Esophagus muscularis mucosa (tissue), 4 donors: Measurements from ENCODE around the gene NPAS4. TPM values are rescaled to one million over a fixed set of nuclear protein-coding genes. Genes with fewer than 3 reads are reported as not detected.
"Not testable (repeated sequence)": the region's sequence is repeated elsewhere in the genome, so short reads cannot be mapped to it uniquely, and the experiment has no call there.

Experiments
- DNase-seq: peaks from one replicate; pipeline ENCODE4 v3.0.0-alpha.2; 2017; ENCODE audit errors: extremely low spot score
- H3K27ac ChIP-seq, 4 donors: fragments of 200-600 bp; sonication (generic); replicated peaks in 1 of 4; 1 replicate in 3 of 4; 2 replicates in 1 of 4; pipeline ENCODE4 v1.5.1; 2016 to 2019; ENCODE audit warnings: mild to moderate bottlenecking in 1 of 4
- H3K27me3 ChIP-seq, 4 donors: fragments of 200-600 bp; sonication (generic); one replicate each; pipeline versions ENCODE4 v1.5.1 to v1.6.0; 2016 to 2019
- H3K36me3 ChIP-seq, 4 donors: fragments of 200-600 bp; sonication (generic); one replicate each; pipeline ENCODE4 v1.5.1; 2016 to 2019
- H3K4me1 ChIP-seq, 4 donors: fragments of 200-600 bp; sonication (generic); one replicate each; pipeline ENCODE4 v1.5.1; 2016 to 2019
- H3K4me3 ChIP-seq, 4 donors: fragments of 200-600 bp; sonication (generic); 1 replicate in 2 of 4; 2 replicates in 2 of 4; pipeline ENCODE4 v1.5.1; 2016 to 2019; ENCODE audit warnings: mild to moderate bottlenecking in 4 of 4, moderate library complexity in 1 of 4
- H3K9me3 ChIP-seq, 4 donors: fragments of 200-600 bp; sonication (generic); 1 replicate in 3 of 4; 2 replicates in 1 of 4; pipeline ENCODE4 v1.5.1; 2016 to 2019
- CTCF ChIP-seq, 3 experiments: fragments of 200-600 bp in 2 of 3; fragments of 450-650 bp in 1 of 3; sonication (generic) in 2 of 3; IDR thresholded peaks; one replicate each; pipeline ENCODE4 v1.5.1; 2017 to 2019; ENCODE audit warnings: antibody characterized with exemption in 3 of 3, mild to moderate bottlenecking in 2 of 3, moderate library complexity in 1 of 3
- EP300 ChIP-seq: sonication (generic); formaldehyde crosslinking; IDR thresholded peaks from one replicate; pipeline ENCODE4 v1.6.1; 2017; ENCODE audit warnings: antibody characterized with exemption
- POLR2A ChIP-seq: fragments of 450-650 bp; IDR thresholded peaks from one replicate; pipeline ENCODE4 v1.6.1; 2017; ENCODE audit warnings: antibody characterized with exemption, moderate library complexity, mild to moderate bottlenecking, low read depth
- POLR2AphosphoS5 ChIP-seq, 2 donors: sonication (generic); formaldehyde crosslinking; IDR thresholded peaks; one replicate each; pipeline ENCODE4 v1.6.1; 2017; ENCODE audit warnings: antibody characterized with exemption in 2 of 2
- WGBS: methylation state at CpG from one replicate; pipeline ENCODE4 v1.1.5; 2018; 5-methylcytosine and 5-hydroxymethylcytosine counted together
- intact Hi-C: fragments of 100-400 bp; cut with DNase I; formaldehyde crosslinking; loops from one replicate; pipeline ENCODE4 v1.15.1; 2023
- total RNA-seq, 4 donors: library from RNA; depleted of rRNA; stranded (reverse); fragments of >200 nt; gene quantifications; one replicate each; pipeline versions ENCODE4 v1.1.0 to v1.2.1, GENCODE V29; 2016

NPAS4 gene
- total RNA-seq, 4 donors from 2014 or later = 1.2 to 2.9 (median 1.5) TPM

- Histone ChIP-seq H3K27ac (no peak overlapping the region), H3K4me3 (no peak overlapping the region), H3K36me3 (no peaks in the 10 kb centered on the region), H3K27me3 (no peaks in the 10 kb centered on the region), H3K9me3 (peaks cover 0 to 7% (median 0%) of the 10 kb centered on the region in 4 donors), H3K4me1 (peaks cover 8 to 27% (median 20%) of the 10 kb centered on the region in 4 donors)
- no peak for TF ChIP-seq POLR2A
- no peak for TF ChIP-seq EP300
- no peak for TF ChIP-seq POLR2AphosphoS5 (IDR thresholded peaks at IDR 0.05)
- TF ChIP-seq CTCF (IDR thresholded peaks at IDR 0.05) = no peak
- no peak for DNase-seq
- intact Hi-C loops = no loop called here
- WGBS = 95% methylated on average over 3 of the region's 3 CpGs
These were observed 42.1 kb downstream of the NPAS4 start for GRCh38 chr11:66462911-66463310.

DNA sequence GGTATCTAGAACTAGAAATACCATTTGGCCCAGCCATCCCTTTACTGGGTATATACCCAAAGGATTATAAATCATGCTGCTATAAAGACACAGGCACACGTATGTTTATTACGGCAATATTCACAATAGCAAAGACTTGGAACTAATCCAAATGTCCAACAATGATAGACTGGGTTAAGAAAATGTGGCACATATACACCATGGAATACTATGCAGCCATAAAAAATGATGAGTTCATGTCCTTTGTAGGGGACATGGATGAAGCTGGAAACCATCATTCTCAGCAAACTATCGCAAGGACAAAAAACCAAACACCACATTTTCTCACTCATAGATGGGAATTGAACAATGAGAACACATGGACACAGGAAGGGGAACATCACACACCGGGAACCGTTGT is 43.3 kb downstream of the NPAS4 start:
- H3K9me3 ChIP-seq, H3K36me3 ChIP-seq, H3K27me3 ChIP-seq, H3K4me3 ChIP-seq, H3K27ac ChIP-seq, DNase-seq, intact Hi-C loops: not testable (repeated sequence)
- WGBS = 91% methylated on average over 5 of the region's 5 CpGs
- peaks cover 10 to 36% (median 27%) of the 10 kb centered on the region in 4 donors for H3K4me1 ChIP-seq

DNA sequence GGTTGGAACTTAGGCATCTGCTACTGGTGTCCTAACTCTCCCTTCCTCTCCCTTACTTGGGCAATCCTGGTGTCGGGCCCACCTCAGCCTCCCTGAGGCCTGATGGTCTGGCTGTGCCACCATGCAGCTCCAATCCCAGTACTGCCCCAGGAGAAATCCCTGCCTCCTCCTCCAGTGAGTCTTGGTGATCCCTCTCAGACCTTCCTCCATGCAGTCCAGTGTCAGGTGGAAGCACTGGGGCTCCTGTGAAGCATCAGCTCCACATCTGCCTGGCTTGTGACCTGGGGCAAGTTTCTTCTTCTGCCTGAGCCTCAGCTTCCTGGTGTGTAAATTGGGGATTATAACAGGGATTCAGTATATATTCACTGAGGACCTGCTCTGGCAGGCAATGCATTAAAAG is 44.1 kb downstream of the NPAS4 start:
- Histone ChIP-seq H3K9me3 (peaks cover 0 to 7% (median 0%) of the 10 kb centered on the region in 4 donors), H3K4me3 (no peak overlapping the region), H3K27ac (no peak overlapping the region), H3K36me3 (peaks cover 0 to 12% (median 0%) of the 10 kb centered on the region in 4 donors), H3K4me1 (peaks cover 10 to 36% (median 27%) of the 10 kb centered on the region in 4 donors), H3K27me3 (no peaks in the 10 kb centered on the region)
- no peak for DNase-seq
- intact Hi-C loops = no loop called here
- 100% methylated on average over 1 of the region's 1 CpG for WGBS
- TF ChIP-seq CTCF (IDR thresholded peaks at IDR 0.05) (no peak), EP300 (no peak), POLR2A (no peak), POLR2AphosphoS5 (IDR thresholded peaks at IDR 0.05) (no peak)

DNA sequence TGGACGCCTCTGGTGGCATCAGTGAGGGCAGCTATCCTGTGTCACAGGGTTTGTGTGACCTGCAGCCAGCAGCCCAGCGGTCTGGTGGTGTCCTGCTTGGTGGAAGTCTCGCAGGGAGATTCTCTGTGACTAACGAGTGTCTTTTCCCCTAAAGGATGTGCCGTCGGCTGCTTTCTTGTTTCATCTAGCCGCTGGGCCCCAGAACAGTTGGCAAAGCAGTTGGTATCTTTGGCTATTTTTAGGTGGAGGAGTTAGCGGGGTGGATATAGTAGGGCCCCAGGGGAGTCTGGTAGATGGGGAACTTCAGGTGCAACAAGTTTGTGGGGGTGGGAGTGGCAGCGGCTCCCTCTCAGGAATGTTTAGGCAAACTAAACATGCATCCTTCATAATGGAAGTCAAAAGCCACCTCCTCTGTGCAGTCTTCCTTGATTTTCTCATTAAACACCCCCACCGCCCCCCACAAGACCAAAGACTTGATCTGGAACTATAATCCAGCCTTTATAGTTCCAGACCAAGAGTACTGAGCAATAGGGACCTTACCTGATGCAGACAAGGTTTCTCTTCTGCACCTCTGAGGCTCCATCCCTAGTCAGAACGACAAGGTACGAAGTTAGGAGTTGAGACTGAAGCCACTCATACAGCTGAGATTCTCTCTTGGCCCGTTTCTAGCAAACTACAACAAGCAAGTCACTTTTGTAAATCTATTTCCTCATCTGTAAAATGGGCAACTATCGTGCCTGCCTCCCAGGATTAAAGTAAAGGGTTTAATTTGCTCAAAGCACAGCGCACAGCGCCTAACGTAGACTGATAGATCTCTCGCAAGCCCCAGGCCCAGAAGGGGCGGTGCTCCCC is 44.8 kb downstream of the NPAS4 start:
- intact Hi-C loops = no loop called here
- peaks cover 10 to 36% (median 27%) of the 10 kb centered on the region in 4 donors for H3K4me1 ChIP-seq
- WGBS = 55% methylated on average over 19 of the region's 19 CpGs
- peak overlapping the region; percentile 76 to 87 (median 84) for H3K27ac ChIP-seq
- H3K9me3 ChIP-seq = peaks cover 0 to 7% (median 0%) of the 10 kb centered on the region in 4 donors
- no peaks in the 10 kb centered on the region for H3K27me3 ChIP-seq
- peaks cover 0 to 18% (median 0%) of the 10 kb centered on the region in 4 donors for H3K36me3 ChIP-seq
- no peak for DNase-seq
- H3K4me3 ChIP-seq = peak overlapping the region; percentile 67 to 98 (median 78)
- no peak for TF ChIP-seq POLR2AphosphoS5 (IDR thresholded peaks at IDR 0.05)
- TF ChIP-seq EP300 = no peak
- TF ChIP-seq POLR2A = no peak
- no peak for TF ChIP-seq CTCF (IDR thresholded peaks at IDR 0.05)

- H3K36me3 ChIP-seq = peaks cover 0 to 24% (median 6%) of the 10 kb centered on the region in 4 donors
- no peak for TF ChIP-seq POLR2A
- TF ChIP-seq POLR2AphosphoS5 (IDR thresholded peaks at IDR 0.05) = peak; percentile 56 to 83
- H3K27me3 ChIP-seq = no peaks in the 10 kb centered on the region
- peak; percentile 98 for DNase-seq
- H3K27ac ChIP-seq = peak within 1 kb of the TSS; percentile 76 to 87 (median 84)
- H3K4me1 ChIP-seq = peaks cover 10 to 36% (median 27%) of the 10 kb centered on the region in 4 donors
- 0% methylated on average over 17 of the region's 63 CpGs for WGBS
- H3K9me3 ChIP-seq = peaks cover 0 to 7% (median 0%) of the 10 kb centered on the region in 4 donors
- intact Hi-C loops = no loop called here
- peak within 1 kb of the TSS; percentile 67 to 98 (median 78) for H3K4me3 ChIP-seq
These were observed 45.6 kb downstream of the NPAS4 start, which contains the start of gene PELI3 for GRCh38 chr11:66466225-66467033. Gene PELI3, plus strand, starts transcription at chr11:66466905. Its CDS starts 1,224 bp downstream, at chr11:66468129.
